H9 (cell line): ENCODE results near the gene SH3RF2. TPM values are rescaled to one million over a fixed set of nuclear protein-coding genes. Genes with fewer than 3 reads are reported as not detected.

Experiments
- DNase-seq: peaks from one replicate; pipeline ENCODE4 v3.0.0-alpha.2; 2017
- H2AFZ ChIP-seq: one replicate; pipeline ENCODE4 v1.6.1; 2013; ENCODE audit warnings: mild to moderate bottlenecking, low read length, control low read depth, moderate library complexity
- H2AK5ac ChIP-seq: 2 replicates; pipeline ENCODE4 v1.6.1; 2013; ENCODE audit warnings: low read length, control low read depth, mixed read lengths; ENCODE audit not compliant: insufficient read length
- H2BK120ac ChIP-seq: one replicate; pipeline ENCODE4 v1.6.1; 2013; ENCODE audit warnings: low read depth, mild to moderate bottlenecking, low read length, control low read depth, inconsistent platforms; ENCODE audit not compliant: poor library complexity, severe bottlenecking
- H2BK12ac ChIP-seq: 2 replicates; pipeline ENCODE4 v1.6.1; 2013; ENCODE audit warnings: low read length, control low read depth, mixed read lengths, low read depth; ENCODE audit not compliant: insufficient read length
- H2BK15ac ChIP-seq: 2 replicates; pipeline ENCODE4 v1.6.1; 2013; ENCODE audit warnings: low read depth, low read length, control low read depth
- H2BK20ac ChIP-seq: one replicate; pipeline ENCODE4 v1.6.1; 2013; ENCODE audit warnings: low read depth, mild to moderate bottlenecking, low read length, control low read depth, inconsistent platforms; ENCODE audit not compliant: poor library complexity, severe bottlenecking
- H2BK5ac ChIP-seq: 2 replicates; pipeline ENCODE4 v1.6.1; 2013; ENCODE audit warnings: low read length, control low read depth, mixed read lengths; ENCODE audit not compliant: insufficient read length
- H3K14ac ChIP-seq: 2 replicates; pipeline ENCODE4 v1.6.1; 2013; ENCODE audit warnings: low read length, control low read depth; ENCODE audit not compliant: insufficient read depth
- H3K18ac ChIP-seq: 2 replicates; pipeline ENCODE4 v1.6.1; 2013; ENCODE audit warnings: low read depth, mild to moderate bottlenecking, mixed read lengths, low read length, control low read depth; ENCODE audit not compliant: insufficient read length
- H3K23ac ChIP-seq: 2 replicates; pipeline ENCODE4 v1.6.1; 2013; ENCODE audit warnings: low read length, control low read depth, mixed read lengths, low read depth; ENCODE audit not compliant: insufficient read length
- H3K23me2 ChIP-seq: 2 replicates; pipeline ENCODE4 v1.6.1; 2013; ENCODE audit warnings: low read depth, mild to moderate bottlenecking, mixed read lengths, low read length, control low read depth; ENCODE audit not compliant: insufficient read length, poor library complexity, severe bottlenecking
- H3K27ac ChIP-seq: 2 replicates; pipeline ENCODE4 v1.5.1; 2013; ENCODE audit warnings: low read length, control low read depth, mixed read lengths, low read depth; ENCODE audit not compliant: insufficient read length
- H3K27me3 ChIP-seq: 2 replicates; pipeline ENCODE4 v1.6.1; 2013; ENCODE audit warnings: low read length, control low read depth, inconsistent platforms; ENCODE audit not compliant: insufficient read depth
- H3K4ac ChIP-seq: 2 replicates; pipeline ENCODE4 v1.6.1; 2013; ENCODE audit warnings: low read depth, mild to moderate bottlenecking, control low read depth, inconsistent platforms, low read length, moderate library complexity
- H3K4me1 ChIP-seq: 2 replicates; pipeline ENCODE4 v1.6.1; 2013; ENCODE audit warnings: low read length, control low read depth, inconsistent platforms; ENCODE audit not compliant: insufficient read depth
- H3K4me2 ChIP-seq: 2 replicates; pipeline ENCODE4 v1.6.1; 2013; ENCODE audit warnings: low read length, control low read depth, mixed read lengths; ENCODE audit not compliant: insufficient read length, insufficient read depth
- H3K56ac ChIP-seq: 2 replicates; pipeline ENCODE4 v1.6.1; 2013; ENCODE audit warnings: low read depth, mild to moderate bottlenecking, mixed read lengths, low read length, control low read depth; ENCODE audit not compliant: insufficient read length
- H3K79me1 ChIP-seq: 2 replicates; pipeline ENCODE4 v1.6.1; 2013; ENCODE audit warnings: low read depth, mild to moderate bottlenecking, moderate library complexity, low read length, control low read depth, inconsistent platforms; ENCODE audit not compliant: insufficient read depth, poor library complexity, severe bottlenecking
- H3K79me2 ChIP-seq: 2 replicates; pipeline ENCODE4 v1.6.1; 2013; ENCODE audit warnings: low read length, control low read depth, inconsistent platforms; ENCODE audit not compliant: insufficient read depth
- H3K9ac ChIP-seq: 2 replicates; pipeline ENCODE4 v1.6.1; 2013; ENCODE audit warnings: low read length, control low read depth, mixed read lengths; ENCODE audit not compliant: insufficient read length; ENCODE audit errors: extremely low read depth
- H3K9me3 ChIP-seq: one replicate; pipeline ENCODE4 v1.6.1; 2013; ENCODE audit warnings: low read depth, low read length, inconsistent platforms; ENCODE audit not compliant: control insufficient read depth
- H3T11ph ChIP-seq: one replicate; pipeline ENCODE4 v1.6.1; 2013; ENCODE audit warnings: mild to moderate bottlenecking, low read length, control low read depth, inconsistent platforms
- H4K20me1 ChIP-seq: one replicate; pipeline ENCODE4 v1.6.1; 2013; ENCODE audit not compliant: control insufficient read depth, insufficient read length, insufficient read depth
- H4K5ac ChIP-seq: 2 replicates; pipeline ENCODE4 v1.6.1; 2013; ENCODE audit warnings: low read depth, mild to moderate bottlenecking, mixed read lengths, low read length, control low read depth; ENCODE audit not compliant: insufficient read length
- H4K8ac ChIP-seq: replicated peaks from 2 replicates; pipeline ENCODE4 v1.6.1; 2013; ENCODE audit warnings: low read length, control low read depth, mixed read lengths, low read depth; ENCODE audit not compliant: insufficient read length
- H4K91ac ChIP-seq: 2 replicates; pipeline ENCODE4 v1.6.1; 2013; ENCODE audit warnings: low read depth, mild to moderate bottlenecking, moderate library complexity, mixed read lengths, low read length, control low read depth; ENCODE audit not compliant: insufficient read length
- H3K27ac Mint-ChIP-seq, 3 experiments: 2 replicates in 2 of 3; 3 replicates in 1 of 3; pipeline ENCODE4 v1.8.0; 2020 to 2021; ENCODE audit warnings: mixed read lengths in 3 of 3, mild to moderate bottlenecking in 1 of 3, moderate library complexity in 1 of 3
- H3K27me3 Mint-ChIP-seq: 2 replicates; pipeline ENCODE4 v1.8.0; 2021; ENCODE audit warnings: low read depth, mild to moderate bottlenecking, moderate library complexity, mixed read lengths
- H3K36me3 Mint-ChIP-seq, 3 experiments: 2 replicates in 2 of 3; 3 replicates in 1 of 3; pipeline ENCODE4 v1.8.0; 2020 to 2021; ENCODE audit warnings: low read depth in 3 of 3, mixed read lengths in 3 of 3; ENCODE audit not compliant: insufficient read depth in 1 of 3
- H3K4me1 Mint-ChIP-seq, 2 experiments: 2 replicates each; pipeline ENCODE4 v1.8.0; 2020; ENCODE audit warnings: mixed read lengths in 2 of 2
- H3K4me3 Mint-ChIP-seq, 2 experiments: 2 replicates in 1 of 2; 3 replicates in 1 of 2; pipeline ENCODE4 v1.8.0; 2020 to 2021; ENCODE audit warnings: mild to moderate bottlenecking in 2 of 2, mixed read lengths in 2 of 2, moderate library complexity in 1 of 2
- H3K9me3 Mint-ChIP-seq, 2 experiments: 2 replicates in 1 of 2; 3 replicates in 1 of 2; pipeline ENCODE4 v1.8.0; 2020; ENCODE audit warnings: mild to moderate bottlenecking in 2 of 2, mixed read lengths in 2 of 2, moderate library complexity in 1 of 2
- CTCF ChIP-seq: fragments of 200-600 bp; sonication (generic); conservative IDR thresholded peaks from 3 replicates; pipeline ENCODE4 v1.8.0; 2021; ENCODE audit warnings: antibody characterized with exemption, mild to moderate bottlenecking
- WGBS: extraction: QIAGEN DNeasy Blood & Tissue Kit; methylation state at CpG from one replicate; pipeline ENCODE4 v1.1.7; 2013; ENCODE audit warnings: missing lambda C conversion rate, low lambda C conversion rate, mixed read lengths; ENCODE audit not compliant: insufficient read length; ENCODE audit errors: extremely low coverage; 5-methylcytosine and 5-hydroxymethylcytosine counted together
- total RNA-seq: library from RNA; stranded (reverse); gene quantifications from 2 replicates; pipeline ENCODE4 v1.2.1, GENCODE V29; 2021

The SH3RF2 gene
- total RNA-seq, 1 experiment from 2014 or later, result 0.66 TPM

DNA sequence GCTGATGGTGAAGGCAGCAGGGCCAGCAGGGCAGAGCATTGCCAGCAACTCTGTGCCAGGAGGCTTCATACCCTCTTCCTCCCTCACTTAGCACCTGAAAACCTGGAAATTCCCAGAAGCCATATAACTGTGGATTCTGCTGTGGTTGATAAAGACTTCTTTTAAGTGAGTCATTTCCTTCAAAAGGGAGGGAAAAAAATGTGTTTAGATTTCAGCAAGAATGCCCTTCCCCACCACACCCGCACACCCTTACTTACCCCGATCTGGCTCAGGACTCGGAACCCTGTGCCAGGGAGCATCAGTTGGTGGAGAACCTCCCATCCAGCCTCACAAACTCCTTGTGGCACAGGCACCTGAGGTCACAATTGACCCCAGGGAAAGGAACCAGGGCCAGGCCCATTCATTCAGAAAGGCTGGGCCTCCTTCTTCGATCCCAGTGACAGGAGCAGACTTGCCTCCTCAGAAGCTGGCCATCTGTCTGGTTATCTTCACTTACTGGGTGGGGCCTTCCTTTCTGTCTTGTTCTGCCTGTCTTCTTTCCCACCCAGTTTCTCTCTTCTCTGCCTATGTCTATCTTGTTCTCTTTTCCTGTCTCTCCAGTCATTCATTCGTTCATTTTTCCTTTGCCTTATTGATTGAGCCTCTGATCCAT is 106.4 kb downstream of the SH3RF2 start:
- Mint-ChIP-seq H3K27ac (no peak overlapping the region), H3K9me3 (no peaks in the 10 kb centered on the region), H3K36me3 (no peaks in the 10 kb centered on the region; a peak in 1 of 7 replicates), H3K4me1 (peaks cover 8 to 11% of the 10 kb centered on the region in 2 experiments; a peak in 3 of 4 replicates), H3K27me3 (no peaks in the 10 kb centered on the region), H3K4me3 (no peak overlapping the region)
- Histone ChIP-seq H3K9ac (no peak overlapping the region), H3K4me2 (no peak overlapping the region), H3K9me3 (no peaks in the 10 kb centered on the region), H3T11ph (no peak overlapping the region), H3K56ac (no peak overlapping the region), H2BK20ac (no peak overlapping the region), H2AFZ (no peak overlapping the region), H3K14ac (no peak overlapping the region), H3K79me2 (no peaks in the 10 kb centered on the region), H4K8ac (no peak overlapping the region), H2BK120ac (no peak overlapping the region), H2BK15ac (no peak overlapping the region), H4K91ac (no peak overlapping the region), H4K5ac (no peak overlapping the region), H3K27ac (no peak overlapping the region), H2AK5ac (no peak overlapping the region), H2BK5ac (no peak overlapping the region), H3K4me1 (no peaks in the 10 kb centered on the region), H3K23me2 (no peaks in the 10 kb centered on the region), H4K20me1 (no peaks in the 10 kb centered on the region), H3K23ac (no peak overlapping the region), H3K79me1 (no peaks in the 10 kb centered on the region), H3K4ac (no peak overlapping the region), H3K27me3 (no peaks in the 10 kb centered on the region), H3K18ac (no peak overlapping the region), H2BK12ac (no peak overlapping the region)
- no peak for TF ChIP-seq CTCF
- WGBS, result no CpG with 5 or more reads among the region's 5 CpGs
- DNase-seq, result no peak
